Activated T-cell treated with anti-CD3 and anti-CD28 coated beads, Interleukin-2, amount 50 U/mL, for 48 hours (primary cell): ENCODE data around the gene COX4I1.

Source experiments
- DNase-seq, 2 experiments: peaks; one replicate each; pipeline ENCODE4 v3.0.0-alpha.2; 2020

Gene COX4I1

DNA sequence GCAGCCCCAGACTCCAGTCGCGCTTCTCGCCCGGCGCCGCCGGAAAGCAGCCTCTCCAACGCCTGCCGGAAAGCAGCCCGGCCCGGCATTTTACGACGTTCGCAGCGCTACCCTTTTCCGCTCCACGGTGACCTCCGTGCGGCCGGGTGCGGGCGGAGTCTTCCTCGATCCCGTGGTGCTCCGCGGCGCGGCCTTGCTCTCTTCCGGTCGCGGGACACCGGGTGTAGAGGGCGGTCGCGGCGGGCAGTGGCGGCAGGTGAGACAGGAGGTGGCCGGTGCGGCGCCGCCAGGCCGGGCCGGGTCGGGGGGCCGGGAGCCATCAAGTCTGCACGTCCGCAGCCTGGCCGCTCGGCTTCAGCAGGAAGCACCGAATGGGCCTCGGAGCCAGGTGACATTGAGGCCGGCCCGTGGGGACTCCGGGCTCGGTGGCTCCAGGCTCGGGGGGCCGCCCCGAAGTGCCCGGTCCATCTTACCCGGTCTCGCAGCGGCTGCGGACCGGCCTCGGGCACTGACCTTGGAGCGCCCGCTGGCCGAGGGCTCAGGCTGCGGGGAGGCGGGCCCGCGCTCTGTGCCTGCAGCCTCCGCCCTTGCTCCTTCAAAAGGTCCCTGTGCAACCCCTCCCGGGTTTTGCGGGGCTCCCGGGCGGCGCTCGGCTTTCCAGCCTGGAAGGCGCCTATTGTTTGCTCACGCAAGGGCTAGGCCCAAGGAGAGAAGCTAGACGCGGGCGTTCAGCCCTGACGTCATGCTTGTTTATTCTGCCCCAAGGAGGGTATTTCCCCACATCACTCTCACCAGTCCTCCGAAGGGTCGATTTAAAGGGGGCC is at the start of gene COX4I1, which contains the start of gene EMC8:
TSS of gene COX4I1 (plus strand) at position 199 of the 824 bp plus-strand sequence. CDS start 1,511 bp downstream, outside the sequence.
TSS of gene EMC8 (minus strand) at position 48 of the 824 bp plus-strand sequence. CDS start 249 bp downstream, outside the sequence.
- peak; percentile 96 to 97 for DNase-seq

DNA sequence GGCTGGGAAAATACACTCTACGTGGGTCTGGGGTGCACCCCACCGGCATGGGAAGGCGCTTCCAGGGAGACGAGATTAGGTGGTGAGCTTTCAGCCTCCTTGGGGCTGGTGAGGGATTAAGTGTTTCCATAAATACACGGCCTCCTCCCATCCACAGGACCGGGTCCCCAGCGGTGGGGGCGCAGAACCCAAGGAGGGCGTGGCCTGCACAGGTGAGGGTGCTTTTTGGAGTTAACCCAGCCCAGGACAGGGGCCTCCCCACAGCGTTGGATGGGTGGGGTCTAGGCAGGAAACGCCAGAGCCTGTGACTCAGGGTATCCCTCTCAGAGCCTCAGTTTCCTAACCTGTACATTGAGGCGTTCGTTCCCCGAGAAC is 49.7 kb upstream of the COX4I1 start:
- DNase-seq: no peak

DNA sequence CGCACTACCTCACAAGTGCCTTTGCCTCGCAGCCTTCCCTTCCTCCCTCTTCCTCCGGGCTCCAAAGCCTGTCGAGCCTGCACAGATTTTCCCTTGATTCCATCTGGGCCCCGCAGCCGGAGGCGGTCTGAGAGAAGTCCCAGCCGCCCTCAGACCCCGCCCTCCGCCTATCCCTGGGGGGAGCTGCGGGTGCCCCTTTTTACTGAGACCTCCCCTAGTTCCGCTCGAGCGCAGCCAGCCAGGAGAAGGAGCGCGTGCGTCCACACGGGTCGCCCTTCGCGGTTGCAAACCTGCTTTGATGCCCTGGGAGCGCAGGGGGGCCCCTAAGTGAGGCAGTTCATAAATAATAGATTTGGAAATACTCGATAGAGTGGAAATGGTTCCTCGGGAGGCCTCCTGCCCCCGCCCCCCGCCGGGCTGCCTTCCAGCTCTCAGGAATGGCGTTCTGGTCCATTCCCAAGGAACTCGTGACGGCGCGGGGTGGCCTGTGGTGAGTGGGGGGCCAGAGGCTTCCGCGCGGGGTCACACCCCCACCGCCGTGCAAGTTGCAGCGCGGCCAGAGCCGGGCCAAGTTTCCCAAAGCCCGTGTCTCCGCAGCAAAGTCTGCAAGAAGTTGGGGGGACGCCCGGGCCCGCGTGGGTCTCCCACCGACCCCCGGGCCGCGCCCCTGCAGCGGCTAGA is 49.2 kb upstream of the COX4I1 start:
- DNase-seq: peak; percentile 34 to 37

DNA sequence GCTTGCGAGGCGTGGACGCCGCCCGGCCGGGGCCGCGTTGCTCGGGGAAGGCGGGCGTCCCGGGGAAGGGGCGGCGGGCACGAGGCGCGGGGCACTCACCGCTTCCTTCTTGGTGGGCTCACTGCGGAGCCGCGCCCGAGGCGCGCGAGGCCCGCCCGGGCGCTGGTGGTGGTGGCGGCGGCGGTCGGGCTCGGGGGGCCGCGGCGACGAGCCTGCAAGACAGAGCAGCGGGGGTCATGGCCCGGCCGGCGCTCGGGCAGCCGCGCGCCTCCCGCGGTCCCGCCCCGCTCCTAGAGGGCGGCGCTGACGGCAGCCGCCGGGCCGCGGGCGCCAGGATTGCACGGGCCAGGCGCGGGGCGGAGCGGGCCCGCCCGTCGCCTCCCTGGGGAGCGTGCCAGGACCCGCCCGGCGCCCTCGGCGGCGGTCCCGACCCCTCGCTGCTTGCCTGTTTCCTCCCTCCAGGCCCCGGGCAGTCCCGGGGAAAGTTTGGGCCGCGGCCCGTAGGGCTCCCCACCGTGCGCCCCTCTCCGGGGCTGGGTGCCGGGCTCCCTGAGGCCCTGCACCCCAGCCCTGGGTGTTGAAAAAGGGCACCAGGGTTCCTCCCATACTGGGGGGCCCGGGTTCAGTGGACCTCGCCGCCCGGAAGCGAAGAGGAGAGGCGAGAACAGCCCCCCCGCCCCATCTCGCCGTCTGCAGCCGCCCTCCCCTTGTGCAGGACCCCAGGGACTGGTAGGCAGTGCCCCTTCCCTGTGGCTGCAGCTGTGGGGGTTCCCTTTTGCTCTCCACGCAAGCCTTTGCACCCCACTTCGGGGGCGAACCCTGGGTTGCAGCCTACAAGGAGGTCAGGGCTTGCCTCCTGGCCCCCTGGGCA is 48.4 kb upstream of the COX4I1 start, which contains the start of gene C16orf74:
TSS of gene C16orf74 (minus strand) at position 270 of the 871 bp plus-strand sequence. CDS start 15,879 bp downstream, outside the sequence.
- DNase-seq: peak in 1 of 2 experiments; percentile 40

DNA sequence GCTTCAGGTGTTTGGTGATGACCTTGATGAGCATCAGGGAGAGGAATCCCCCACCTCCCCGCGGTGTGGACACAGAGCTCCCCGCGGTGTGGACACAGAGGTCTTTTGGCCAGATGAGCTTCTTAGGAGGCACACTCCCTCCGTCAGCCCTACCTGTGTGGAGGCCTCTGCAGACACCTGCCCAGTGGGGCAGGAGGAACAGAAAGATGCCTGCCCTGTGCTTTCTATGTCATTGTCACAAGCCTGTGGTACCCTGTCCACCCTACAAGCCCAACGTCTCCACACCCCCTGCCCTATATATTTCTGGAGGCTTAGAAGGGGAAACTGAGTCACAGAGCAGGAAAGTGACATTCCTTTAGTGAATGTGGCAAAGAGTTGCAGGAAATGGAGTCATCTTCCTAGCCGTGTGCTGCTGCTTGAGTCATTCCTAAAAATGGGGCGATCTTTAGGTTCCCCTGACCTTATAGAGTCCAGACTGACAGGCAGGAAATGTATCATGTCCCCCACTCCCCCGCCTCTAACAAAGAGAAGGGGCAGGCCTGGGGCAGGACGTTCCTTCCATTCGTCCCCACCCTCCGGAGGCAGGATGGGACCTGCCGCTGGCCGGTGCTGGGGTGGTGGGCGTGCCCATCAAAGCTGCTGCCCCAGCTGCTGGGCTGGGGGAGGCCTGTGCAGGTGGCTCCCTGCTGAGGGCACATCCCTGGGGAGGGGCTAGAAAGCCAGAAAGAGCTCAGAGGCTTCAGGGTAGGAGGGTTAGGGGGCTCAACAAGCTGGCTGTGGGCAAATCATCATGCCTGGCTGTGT is 47.6 kb upstream of the COX4I1 start:
- no peak for DNase-seq

DNA sequence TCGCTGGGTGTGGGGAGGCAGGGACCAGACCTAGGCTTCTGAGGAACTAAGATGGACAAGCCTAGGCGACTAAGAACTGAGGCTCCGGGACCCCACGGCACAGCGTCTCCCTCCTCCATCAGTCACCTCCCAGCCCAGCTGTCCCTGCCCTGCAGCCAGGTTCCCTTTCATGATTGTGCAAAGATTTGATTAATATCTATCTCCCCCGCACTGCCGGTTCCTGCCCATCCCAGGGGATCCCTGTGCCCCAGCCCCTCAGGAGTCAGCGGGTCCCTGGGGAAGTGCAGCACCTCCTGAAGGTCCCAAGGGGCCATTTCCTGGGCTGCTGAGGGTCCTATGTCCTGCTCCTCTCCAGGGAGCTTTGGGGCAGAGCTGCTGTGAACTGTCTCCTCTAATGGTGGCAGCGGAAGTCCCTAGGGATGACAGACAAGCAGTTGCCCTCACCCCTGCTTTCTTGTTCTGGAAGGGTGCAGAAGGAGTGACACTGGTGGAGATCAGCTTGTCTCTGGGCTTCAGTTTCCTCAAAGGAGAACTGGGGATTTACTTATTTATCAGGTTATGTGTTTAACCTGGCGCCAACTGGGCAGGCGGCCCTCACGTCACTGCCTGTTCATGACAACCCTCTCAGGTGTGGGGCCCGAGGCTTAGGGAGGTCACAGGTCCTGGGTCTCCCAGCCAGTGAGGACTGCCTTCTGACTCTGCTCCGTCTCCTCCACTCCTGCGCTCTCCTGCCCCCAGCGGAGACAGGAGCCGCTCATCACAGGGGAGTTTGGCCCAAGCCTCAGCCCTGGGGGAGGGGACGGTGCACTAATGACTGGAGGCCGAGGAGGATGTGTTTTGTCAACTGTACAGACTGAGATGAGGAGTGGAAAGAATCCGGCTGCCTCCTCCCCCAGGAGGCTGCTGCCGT is 46.7 kb upstream of the COX4I1 start:
- no peak for DNase-seq

DNA sequence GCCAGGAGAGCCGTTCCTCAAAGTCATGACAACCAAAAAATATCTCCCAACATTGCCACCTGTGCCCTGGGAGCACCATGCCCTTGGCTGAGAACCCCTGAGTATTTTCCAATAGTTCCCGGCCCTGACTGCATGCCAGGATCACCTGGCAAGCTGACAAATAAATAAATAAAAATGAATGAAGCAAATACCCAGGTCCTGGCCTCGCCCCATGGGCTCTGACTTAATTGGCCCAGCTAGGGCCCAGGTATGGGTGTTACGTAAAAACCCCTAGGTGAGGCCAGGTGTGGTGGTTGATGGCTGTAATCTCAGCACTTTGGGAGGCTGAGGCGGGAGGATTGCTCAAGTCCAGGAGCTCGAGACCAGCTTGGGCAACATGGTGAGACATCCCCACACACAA is 45.9 kb upstream of the COX4I1 start:
- no peak for DNase-seq

DNA sequence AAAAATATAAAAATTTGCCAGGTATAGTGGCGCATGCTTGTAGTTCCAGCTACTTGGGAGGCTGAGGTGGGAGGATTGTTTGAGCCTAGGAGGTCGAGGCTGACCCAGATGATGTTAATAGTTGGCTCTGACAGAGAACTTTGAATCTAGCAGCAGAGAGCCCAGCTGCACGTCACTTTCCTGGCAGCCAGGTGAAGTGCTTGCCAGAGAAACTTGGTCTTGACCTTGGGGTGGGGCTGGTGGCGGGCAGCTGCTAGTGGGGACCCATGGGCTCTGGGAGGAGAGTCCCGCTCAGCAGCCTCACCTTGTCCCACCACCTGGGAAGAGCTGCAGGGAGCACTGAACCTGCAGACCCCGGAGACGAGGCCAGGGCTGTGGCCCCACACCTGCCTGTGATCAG is 45.5 kb upstream of the COX4I1 start:
- no peak for DNase-seq

DNA sequence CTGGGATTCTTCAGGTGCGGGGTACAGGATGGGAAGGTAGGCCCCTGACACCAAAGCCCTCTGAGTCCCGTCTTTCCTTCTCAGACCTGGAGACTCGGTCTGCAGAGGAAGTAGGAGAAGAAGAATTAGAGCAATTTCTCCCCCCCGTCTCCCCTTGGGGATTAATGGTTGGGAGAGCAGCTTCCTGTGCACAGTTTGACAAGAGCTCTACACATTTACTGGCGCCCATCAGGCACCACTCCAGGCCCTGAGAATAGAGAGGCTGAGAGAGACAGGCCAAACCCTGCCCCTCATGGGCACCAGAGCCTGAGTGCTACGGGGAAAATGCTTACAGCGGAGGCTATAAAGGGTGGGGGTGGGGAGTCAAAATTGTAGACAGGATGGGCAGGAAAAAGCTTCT is 45.1 kb upstream of the COX4I1 start:
- DNase-seq: no peak

DNA sequence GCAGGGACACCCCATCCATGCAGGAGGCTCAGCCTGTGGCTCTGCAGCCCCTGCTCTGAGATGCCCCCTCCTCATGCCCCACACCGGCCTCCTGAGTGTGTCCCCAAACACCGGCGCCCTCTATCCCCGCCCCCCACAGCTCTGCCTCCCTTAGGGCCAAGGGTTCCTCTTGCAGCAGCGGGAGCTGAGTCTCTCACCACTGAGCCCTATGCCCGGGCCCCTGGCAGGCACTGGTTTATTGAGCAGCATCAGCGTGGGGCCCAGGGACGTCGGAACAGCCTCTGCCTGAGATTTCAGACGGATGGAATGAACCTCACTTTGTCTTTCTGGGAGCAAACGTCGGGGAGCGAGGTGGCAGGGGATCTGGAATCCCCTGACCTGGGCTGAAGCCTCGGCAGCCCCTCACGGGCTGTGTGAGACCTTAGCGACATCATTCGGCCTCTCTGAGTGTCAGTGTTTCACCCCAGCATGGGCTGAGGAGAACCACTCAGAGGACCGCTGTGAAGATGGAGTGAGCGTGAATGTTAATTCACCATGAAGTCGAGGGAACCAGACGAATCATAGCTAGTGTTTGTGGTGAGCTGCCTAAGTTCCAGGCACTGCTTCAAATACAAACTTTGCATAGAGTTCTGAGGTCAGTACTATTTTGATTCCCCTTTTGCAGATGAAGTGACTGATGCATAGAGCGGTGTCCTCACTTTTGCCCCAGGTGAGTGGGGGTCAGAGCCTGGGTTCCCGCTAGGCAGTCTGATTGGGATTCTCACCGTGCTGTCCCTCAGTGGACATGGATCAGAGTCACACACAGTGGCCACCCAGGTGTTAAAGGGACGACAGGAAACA is 43.3 kb upstream of the COX4I1 start:
- DNase-seq: no peak

DNA sequence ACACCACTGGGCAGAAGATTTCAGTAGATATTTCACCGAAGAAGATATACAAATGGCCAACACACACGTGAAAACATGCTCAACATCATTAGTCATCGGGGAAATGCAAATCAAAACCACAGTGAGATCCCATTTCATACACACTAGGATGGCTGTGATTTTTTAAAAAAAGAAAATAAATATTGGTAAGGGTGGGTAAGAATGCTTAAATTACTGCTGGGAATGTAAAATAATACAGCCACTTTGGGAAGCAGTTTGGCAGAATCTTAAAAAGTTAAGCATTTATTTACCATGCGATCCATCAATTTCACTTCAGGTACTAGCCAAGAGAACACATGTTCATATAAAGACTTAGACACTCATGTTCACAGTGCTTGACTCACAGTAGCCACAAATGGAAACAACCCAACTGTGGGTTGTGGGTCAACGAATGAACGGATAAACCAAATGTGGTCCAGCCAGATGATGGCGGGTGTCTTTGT is 42.1 kb upstream of the COX4I1 start:
- peak; percentile 46 for DNase-seq

DNA sequence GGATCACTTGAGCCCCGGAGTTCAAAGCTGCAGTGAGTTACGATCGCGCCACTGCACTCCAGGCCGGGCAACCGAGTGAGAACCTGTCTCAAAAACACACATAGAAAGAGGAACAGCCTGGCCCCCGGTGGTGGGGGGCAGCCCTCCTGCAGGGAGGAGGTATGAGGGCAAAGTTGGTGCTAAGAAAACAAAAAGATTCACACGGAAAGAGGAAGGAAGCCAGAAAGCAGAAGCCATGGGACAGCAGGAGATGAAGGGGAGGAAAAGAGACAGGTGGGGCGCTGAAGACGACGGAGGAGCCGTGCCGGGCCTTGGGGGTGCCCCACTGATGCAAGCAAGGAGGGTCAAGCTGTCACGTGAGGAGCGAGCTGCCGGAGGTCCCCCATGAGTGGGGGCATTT is 40.4 kb upstream of the COX4I1 start:
- DNase-seq: no peak

DNA sequence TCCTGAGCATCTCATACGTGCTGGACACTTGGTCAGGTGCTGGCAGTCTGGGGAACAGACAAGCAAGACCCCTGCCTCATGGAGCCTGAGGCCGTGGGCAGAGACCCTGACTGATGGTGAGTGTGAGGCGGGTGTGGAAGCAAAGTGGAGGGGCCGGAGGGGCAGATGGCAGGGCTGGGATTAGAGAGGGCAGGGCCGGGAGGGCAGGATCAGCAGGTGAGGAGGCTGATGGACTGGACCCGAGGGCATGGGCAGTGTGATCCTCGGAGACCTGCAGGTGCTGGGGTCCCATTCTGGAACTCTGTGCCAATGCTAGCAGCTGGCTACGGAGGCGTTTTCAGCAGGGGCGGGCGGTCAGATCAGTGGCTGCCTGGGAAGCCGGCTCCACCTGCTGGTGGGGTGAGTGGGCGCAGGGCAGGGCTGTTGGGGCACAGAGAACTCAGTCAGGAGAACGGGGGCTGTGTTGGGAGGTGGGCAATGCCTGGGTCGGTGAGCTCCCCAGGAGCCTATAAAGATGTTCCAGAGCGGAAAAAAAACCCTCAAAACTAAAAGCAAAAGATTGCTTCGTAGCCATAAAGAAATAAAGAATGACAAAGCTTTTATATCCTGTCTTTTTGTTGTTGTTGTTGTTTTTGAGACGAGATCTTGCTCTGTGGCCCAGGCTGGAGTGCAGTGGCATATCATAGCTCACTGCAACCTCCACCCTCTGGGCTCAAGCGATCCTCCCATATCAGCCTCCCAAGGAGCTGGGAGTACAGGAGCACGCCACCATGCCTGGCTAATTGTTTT is 39.7 kb upstream of the COX4I1 start:
- peak; percentile 44 to 55 for DNase-seq

DNA sequence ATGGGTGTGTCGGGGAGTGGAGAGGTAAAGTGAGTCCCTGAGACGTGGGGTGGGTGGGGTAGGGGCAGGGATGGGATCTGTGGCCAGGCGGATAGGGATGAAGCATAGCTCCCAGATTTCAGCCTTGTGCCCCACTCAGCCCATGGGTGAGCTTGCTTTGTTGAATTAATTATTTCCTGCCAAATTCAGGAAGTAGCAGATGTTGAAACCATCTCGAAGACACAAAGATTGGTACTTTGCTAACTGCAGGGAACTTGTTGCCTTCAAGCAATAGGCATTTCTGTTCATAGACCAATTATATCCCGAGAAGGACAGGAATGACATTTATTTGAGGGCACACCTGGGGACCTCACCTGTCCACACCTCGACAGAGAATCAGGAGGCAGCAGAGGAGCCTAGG is 37.6 kb upstream of the COX4I1 start:
- DNase-seq: no peak

DNA sequence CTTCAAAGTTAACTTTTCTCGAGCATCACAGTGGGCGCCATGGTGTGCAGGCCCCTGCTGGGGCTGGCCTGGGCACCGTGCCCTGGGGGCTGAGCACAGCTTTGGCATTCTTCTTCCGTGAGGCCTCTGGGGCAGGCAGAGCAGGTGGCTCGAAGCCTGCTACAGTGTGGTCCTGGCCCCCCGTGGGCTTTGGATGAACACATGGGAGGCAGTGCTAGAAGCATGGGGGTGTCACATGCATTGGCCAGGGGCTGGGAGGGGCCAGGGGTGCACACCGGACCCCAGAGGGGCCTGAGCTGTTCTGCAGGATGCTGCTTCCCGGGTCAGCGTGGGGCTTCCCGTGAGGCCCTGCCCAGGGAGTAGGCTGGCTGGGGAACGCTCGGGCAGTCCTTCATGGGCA is 36.5 kb upstream of the COX4I1 start:
- no peak for DNase-seq

DNA sequence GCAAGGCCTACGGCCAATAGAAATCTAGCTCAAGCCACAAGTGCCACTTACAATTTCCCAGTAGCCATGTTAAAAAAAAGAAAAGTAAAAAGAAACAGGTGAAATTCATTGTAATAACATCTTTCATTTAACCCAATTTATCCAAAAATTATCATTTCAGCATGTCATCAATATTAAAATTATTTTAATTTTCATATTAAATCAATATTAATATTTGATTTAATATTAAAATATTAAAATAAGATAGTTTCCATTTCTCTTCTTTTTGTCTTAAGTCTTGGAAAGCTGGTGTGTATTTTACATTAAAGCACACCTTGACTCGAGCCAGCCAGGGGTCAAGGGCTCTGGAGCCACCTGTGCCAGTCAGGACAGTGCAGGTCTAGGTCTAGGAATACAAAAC is 35.9 kb upstream of the COX4I1 start:
- DNase-seq: no peak

DNA sequence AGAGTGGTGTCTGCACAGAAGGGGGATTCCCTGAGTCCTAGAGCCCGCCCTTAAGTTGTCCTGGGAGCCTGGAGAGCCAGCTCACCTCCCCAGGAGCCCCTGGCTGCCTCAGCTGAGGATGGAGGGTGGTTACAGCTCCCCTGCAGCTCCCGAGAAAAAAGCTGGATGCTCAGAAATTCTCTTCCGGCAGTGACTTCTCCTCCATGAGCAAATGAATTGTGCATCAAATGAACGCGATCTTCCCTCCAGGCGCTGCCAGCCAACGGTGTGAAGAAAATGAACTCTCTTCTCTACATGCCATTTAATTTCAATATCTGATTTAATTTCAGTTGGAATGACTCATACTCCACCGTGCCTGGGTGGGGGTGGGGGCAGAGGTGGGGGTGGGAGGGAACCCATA is 34.3 kb upstream of the COX4I1 start:
- no peak for DNase-seq

DNA sequence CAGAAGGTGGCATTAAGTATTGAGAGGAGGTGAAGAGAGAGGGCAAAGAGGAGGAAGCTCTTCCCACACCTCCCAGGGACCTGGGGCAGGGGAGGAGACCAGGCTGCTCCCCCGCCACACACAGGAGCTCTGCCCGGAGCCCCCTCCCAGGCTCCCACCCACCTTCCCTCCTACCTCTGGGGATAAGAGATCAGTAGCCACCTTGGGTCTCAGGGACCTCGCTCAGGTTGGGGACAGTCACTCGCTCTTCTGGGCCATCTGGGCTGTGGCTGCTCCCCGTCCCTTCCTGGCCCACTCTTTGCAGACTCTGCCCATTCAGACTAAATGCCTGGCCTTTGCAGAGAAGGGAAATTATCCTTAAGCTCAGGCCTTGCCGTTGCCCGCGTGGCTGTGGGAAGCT is 33.7 kb upstream of the COX4I1 start:
- DNase-seq: no peak

DNA sequence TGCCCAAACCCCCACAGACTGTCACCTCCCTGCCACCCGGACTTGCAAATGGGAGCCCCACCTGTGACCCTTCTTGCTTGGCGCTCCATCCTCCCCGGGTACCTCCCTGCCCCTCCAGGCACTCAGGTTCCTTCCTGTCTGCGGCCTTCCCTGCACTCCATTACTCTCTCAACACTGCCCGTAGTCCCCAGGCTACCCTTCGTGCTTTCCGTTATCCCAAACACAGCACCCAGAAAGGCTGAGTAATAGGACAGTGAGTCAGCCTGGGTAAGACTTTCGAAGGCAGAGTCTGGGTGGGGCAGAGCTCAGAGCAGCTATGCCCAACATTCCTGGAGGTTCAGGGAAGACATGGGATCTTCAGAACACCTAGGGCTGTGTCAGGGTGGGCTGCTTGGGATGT is 32.0 kb upstream of the COX4I1 start:
- DNase-seq: no peak
